Tibial artery (tissue), 4 donors: Measurements from ENCODE around the gene ERCC8.

ENCODE experiments used
- DNase-seq, 2 donors: peaks; one replicate each; pipeline ENCODE4 v3.0.0-alpha.2; 2019
- H3K27ac ChIP-seq, 2 donors: fragments of 200-600 bp; sonication (generic) in 1 of 2; 1 replicate in 1 of 2; 2 replicates in 1 of 2; pipeline ENCODE4 v1.5.1; 2018 to 2019; ENCODE audit warnings: mild to moderate bottlenecking in 1 of 2
- H3K27me3 ChIP-seq, 2 donors: fragments of 200-600 bp; sonication (generic) in 1 of 2; one replicate each; pipeline versions ENCODE4 v1.5.1 to v1.6.0; 2016 to 2019
- H3K36me3 ChIP-seq, 3 donors: fragments of 200-600 bp; sonication (generic) in 2 of 3; one replicate each; pipeline ENCODE4 v1.5.1; 2016 to 2019; ENCODE audit warnings: mild to moderate bottlenecking in 2 of 3
- H3K4me1 ChIP-seq, 4 donors: fragments of 200-600 bp; sonication (generic) in 2 of 4; 1 replicate in 3 of 4; 2 replicates in 1 of 4; pipeline ENCODE4 v1.5.1; 2016 to 2019
- H3K4me3 ChIP-seq, 2 donors: fragments of 200-600 bp; sonication (generic) in 1 of 2; 1 replicate in 1 of 2; 2 replicates in 1 of 2; pipeline ENCODE4 v1.5.1; 2018 to 2019; ENCODE audit warnings: mild to moderate bottlenecking in 2 of 2
- H3K9me3 ChIP-seq, 3 donors: fragments of 200-600 bp; sonication (generic) in 1 of 3; one replicate each; pipeline ENCODE4 v1.5.1; 2016 to 2019
- CTCF ChIP-seq, 2 experiments: fragments of 200-600 bp in 1 of 2; fragments of 450-650 bp in 1 of 2; IDR thresholded peaks; one replicate each; pipeline ENCODE4 v1.5.1; 2017 to 2019; ENCODE audit warnings: antibody characterized with exemption in 2 of 2, mild to moderate bottlenecking in 1 of 2, moderate library complexity in 1 of 2
- intact Hi-C: fragments of 100-400 bp; cut with DNase I; formaldehyde crosslinking; loops from one replicate; pipeline ENCODE4 v1.15.0; 2023; ENCODE audit warnings: low total_unique reads

ERCC8 gene

GRCh38 chr5:60960591-60960990, 15.7 kb upstream of the ERCC8 start:
- intact Hi-C loops = no loop called here

GRCh38 chr5:60959156-60959555, 14.3 kb upstream of the ERCC8 start:
- no peaks in the 10 kb centered on the region for H3K4me1 ChIP-seq

More at GRCh38 chr5:60960591-60960990, 15.7 kb upstream of the ERCC8 start:
- H3K4me3 ChIP-seq = no peak overlapping the region
- H3K27ac ChIP-seq = no peak overlapping the region
- TF ChIP-seq CTCF (IDR thresholded peaks at IDR 0.05) = peak in 1 of 2 experiments; percentile 20
- DNase-seq = no peak
- H3K9me3 ChIP-seq = no peaks in the 10 kb centered on the region
- no peaks in the 10 kb centered on the region for H3K4me1 ChIP-seq
- H3K36me3 ChIP-seq = no peaks in the 10 kb centered on the region
- H3K27me3 ChIP-seq = no peaks in the 10 kb centered on the region

GRCh38 chr5:60958712-60959111, 13.8 kb upstream of the ERCC8 start:
- H3K4me3 ChIP-seq = no peak overlapping the region
- intact Hi-C loops = no loop called here
- no peaks in the 10 kb centered on the region for H3K27me3 ChIP-seq
- no peak for TF ChIP-seq CTCF (IDR thresholded peaks at IDR 0.05)
- peaks cover 0 to 3% (median 0%) of the 10 kb centered on the region in 3 donors for H3K9me3 ChIP-seq
- no peaks in the 10 kb centered on the region for H3K4me1 ChIP-seq
- no peak for DNase-seq
- H3K36me3 ChIP-seq = no peaks in the 10 kb centered on the region
- no peak overlapping the region for H3K27ac ChIP-seq

More at GRCh38 chr5:60959156-60959555, 14.3 kb upstream of the ERCC8 start:
- no peaks in the 10 kb centered on the region for H3K27me3 ChIP-seq
- TF ChIP-seq CTCF (IDR thresholded peaks at IDR 0.05) = peak; percentile 32 to 36
- no peak overlapping the region for H3K4me3 ChIP-seq
- peaks cover 0 to 3% (median 0%) of the 10 kb centered on the region in 3 donors for H3K9me3 ChIP-seq
- no peak overlapping the region for H3K27ac ChIP-seq
- H3K36me3 ChIP-seq = no peaks in the 10 kb centered on the region
- intact Hi-C loops = no loop called here
- DNase-seq = no peak

GRCh38 chr5:60958088-60958487, 13.2 kb upstream of the ERCC8 start:
- intact Hi-C loops = no loop called here
- peaks cover 0 to 3% (median 0%) of the 10 kb centered on the region in 3 donors for H3K9me3 ChIP-seq
- no peaks in the 10 kb centered on the region for H3K27me3 ChIP-seq
- H3K27ac ChIP-seq = no peak overlapping the region
- DNase-seq = no peak
- H3K4me3 ChIP-seq = no peak overlapping the region
- no peak for TF ChIP-seq CTCF (IDR thresholded peaks at IDR 0.05)
- H3K36me3 ChIP-seq = no peaks in the 10 kb centered on the region
- no peaks in the 10 kb centered on the region for H3K4me1 ChIP-seq

- TF ChIP-seq CTCF (IDR thresholded peaks at IDR 0.05) = no peak
- no peak overlapping the region for H3K27ac ChIP-seq
- no peak for DNase-seq
- intact Hi-C loops = no loop called here
- no peaks in the 10 kb centered on the region for H3K36me3 ChIP-seq
- no peaks in the 10 kb centered on the region for H3K4me1 ChIP-seq
- H3K4me3 ChIP-seq = no peak overlapping the region
- H3K9me3 ChIP-seq = peaks cover 0 to 3% (median 0%) of the 10 kb centered on the region in 3 donors
- H3K27me3 ChIP-seq = no peaks in the 10 kb centered on the region
These were observed 10.4 kb upstream of the ERCC8 start for GRCh38 chr5:60955239-60955638.

- peaks cover 0 to 20% (median 3%) of the 10 kb centered on the region in 4 donors for H3K4me1 ChIP-seq
- intact Hi-C loops = loop anchor here (10.0 kb wide), 2 partner anchors 216 to 386 kb away; partner anchors contain the start of genes SMIM15 and ZSWIM6
- no peak overlapping the region for H3K27ac ChIP-seq
- no peaks in the 10 kb centered on the region for H3K9me3 ChIP-seq
- H3K36me3 ChIP-seq = no peaks in the 10 kb centered on the region
- no peak for DNase-seq
- no peak overlapping the region for H3K4me3 ChIP-seq
- no peak for TF ChIP-seq CTCF (IDR thresholded peaks at IDR 0.05)
- no peaks in the 10 kb centered on the region for H3K27me3 ChIP-seq
These were observed 3.9 kb upstream of the ERCC8 start for GRCh38 chr5:60948738-60949137.
